GM19023 (cell line): ENCODE results near the gene IFTAP.
"Not testable (repeated sequence)": the region's sequence is repeated elsewhere in the genome, so short reads cannot be mapped to it uniquely, and the experiment has no call there.

ENCODE experiments used
- ATAC-seq: cut with Tn5 transposase; IDR thresholded peaks from one replicate; pipeline ENCODE4 v1.9.1; 2021; ENCODE audit warnings: mild to moderate bottlenecking, moderate library complexity; ENCODE audit not compliant: unreplicated experiment

Gene IFTAP

GRCh38 chr11:36594316-36594989, at the start of gene IFTAP:
Gene IFTAP (plus strand): TSS chr11:36594502. CDS start chr11:36610104, 15,602 bp downstream.
- peak; percentile 67 for ATAC-seq

DNA sequence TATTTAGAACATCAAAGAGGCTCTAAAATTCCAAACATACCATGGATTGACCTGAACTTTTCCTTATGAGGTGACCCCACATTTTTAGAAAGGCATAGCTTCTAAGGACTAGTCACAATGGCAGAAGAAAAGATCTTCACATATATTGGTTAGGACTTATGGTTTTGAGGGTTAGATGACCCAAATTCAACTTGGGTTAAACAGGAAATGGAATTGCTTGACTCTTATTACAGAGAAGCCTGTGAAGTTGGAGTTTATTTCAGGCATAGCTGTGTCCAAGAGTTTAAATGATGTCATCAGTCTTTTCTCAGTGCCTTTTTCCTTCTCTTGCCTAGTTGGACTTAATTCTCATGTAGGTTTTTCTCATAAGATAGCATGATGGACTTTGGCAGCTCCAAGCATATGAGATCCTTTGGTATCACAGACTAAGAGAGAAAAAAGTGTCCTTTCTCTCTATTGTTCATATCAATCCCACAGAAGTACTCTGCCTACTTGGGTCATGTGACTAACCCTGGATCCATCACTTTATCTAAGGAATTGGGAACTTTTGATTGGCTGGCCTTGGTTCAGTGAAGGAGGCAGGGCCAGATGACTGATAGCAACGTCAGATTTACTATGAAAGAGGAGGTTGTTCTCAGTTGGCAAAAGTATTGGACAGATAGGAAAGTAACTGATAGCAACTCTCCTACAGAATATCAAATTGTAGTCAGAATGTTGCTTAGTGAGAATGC, 43.8 kb upstream of the IFTAP start:
- ATAC-seq: no peak

- not testable (repeated sequence) for ATAC-seq
Measured at GRCh38 chr11:36557390-36557789, 36.9 kb upstream of the IFTAP start.

DNA sequence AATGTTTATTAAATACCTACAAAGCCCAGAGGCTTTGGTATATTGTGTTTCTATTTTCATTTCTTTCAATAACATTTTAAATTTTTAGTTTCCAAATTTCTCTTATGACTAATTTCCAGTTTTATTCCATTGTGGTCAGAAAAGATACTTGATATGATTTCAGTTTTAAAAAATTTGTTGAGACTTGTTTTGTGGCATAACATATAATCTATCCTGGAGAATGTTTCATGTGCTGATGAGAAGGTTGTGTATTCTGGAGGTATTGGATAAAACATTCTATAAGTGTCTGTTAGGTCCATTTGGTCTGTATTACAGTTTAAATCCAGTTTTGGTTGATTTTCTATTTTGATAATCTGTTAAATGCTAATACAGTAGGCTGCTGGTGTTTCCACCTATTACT, 36.3 kb upstream of the IFTAP start:
- ATAC-seq: no peak

- ATAC-seq: peak; percentile 86
Measured at GRCh38 chr11:36558571-36559413, 35.5 kb upstream of the IFTAP start.

DNA sequence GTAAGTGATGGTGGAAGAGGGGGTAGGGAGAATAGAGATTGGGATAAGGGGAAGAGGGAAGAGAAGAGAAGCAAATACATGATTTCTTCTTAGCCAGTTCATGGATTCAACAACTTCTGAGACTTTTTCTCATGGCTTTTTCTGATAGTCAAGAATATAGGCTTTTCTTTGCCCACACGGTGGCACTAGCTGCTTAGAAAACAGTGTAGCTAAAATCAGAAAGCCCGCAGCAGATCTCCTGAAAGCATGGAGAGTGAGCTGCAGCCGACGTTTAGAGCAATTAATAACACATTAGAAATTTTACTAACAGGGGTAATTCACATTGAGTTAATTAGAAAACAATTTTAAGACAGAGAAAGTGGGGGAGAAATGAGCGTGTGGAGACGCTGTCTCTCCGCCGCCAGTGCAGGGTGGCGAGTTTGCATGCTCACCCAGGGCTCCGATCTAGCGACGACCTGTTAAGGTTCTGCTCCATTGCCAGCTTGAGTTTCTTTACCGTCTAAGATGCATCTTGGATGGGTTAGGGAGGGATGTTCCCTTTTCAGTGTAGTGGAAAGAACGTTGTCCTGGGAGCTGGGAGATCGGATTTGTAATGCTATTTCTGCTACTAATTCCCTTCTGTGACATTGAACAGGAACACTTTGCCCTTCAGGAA, 29.8 kb upstream of the IFTAP start:
- ATAC-seq: peak; percentile 57

DNA sequence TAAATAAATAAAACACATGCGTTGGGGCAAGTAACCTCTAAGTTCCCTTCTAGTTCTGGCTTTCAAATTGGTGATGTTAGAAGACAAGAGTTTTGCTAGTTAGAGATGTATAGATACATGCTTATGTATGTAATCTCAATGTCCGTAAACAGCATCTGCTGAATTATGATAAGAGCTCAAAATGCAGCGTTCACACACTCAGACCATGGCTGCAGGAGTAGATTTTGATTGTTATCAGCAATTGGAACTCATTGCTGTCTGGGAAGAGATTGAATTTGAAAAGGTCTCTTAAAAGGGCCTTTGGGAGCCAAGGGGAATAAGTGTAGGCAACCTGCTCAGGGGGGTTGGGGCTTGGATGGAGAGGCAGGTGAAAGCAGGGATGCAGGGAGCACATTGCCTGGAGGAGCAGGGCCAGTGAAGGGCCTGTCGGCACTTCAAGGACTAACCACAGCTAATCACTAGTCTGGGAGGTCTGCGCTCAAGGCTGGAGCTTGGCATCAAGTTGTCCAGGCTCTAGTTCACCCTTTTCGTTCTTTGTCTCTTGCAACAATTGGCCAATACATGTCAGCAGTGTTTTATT, 29.2 kb upstream of the IFTAP start:
- no peak for ATAC-seq

GRCh38 chr11:36566407-36567053, 27.8 kb upstream of the IFTAP start:
- ATAC-seq: no peak

DNA sequence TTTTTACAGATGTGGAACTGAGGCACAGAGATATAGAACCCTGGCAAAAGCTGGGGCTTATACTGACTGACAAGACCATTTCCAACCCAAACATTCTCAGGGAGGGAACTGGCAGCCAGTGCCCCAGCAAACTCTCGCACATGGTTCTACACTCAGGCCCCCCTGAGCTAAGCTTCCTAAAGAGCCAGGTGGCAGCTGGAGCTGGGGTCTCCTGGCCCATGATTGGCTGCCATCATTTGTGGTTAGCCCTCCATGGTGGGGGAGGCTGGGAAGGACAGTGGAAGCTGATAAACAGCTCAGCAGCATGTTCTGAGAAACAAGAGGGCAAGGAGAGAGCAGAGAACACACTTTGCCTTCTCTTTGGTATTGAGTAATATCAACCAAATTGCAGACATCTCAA, 26.6 kb upstream of the IFTAP start, which contains the start of gene RAG1:
RAG1 (plus strand) TSS at position 314 of the 400 bp plus-strand sequence. CDS start 5,298 bp downstream, outside the sequence.
- no peak for ATAC-seq

GRCh38 chr11:36569095-36569494, 25.2 kb upstream of the IFTAP start:
- no peak for ATAC-seq

- ATAC-seq: no peak
Measured at GRCh38 chr11:36574486-36574885, 19.8 kb upstream of the IFTAP start.

DNA sequence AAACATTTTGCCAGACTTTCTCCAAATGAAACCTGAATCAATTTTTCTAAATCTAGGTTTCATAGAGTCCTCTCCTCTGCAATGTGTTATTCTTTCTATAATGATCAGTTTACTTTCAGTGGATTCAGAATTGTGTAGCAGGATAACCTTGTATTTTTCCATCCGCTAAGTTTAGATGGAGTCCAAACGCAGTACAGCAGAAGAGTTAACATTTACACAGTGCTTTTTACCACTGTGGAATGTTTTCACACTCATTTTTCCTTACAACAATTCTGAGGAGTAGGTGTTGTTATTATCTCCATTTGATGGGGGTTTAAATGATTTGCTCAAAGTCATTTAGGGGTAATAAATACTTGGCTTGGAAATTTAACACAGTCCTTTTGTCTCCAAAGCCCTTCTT, 16.9 kb upstream of the IFTAP start:
- ATAC-seq: no peak

GRCh38 chr11:36577859-36578258, 16.4 kb upstream of the IFTAP start:
- ATAC-seq: no peak

DNA sequence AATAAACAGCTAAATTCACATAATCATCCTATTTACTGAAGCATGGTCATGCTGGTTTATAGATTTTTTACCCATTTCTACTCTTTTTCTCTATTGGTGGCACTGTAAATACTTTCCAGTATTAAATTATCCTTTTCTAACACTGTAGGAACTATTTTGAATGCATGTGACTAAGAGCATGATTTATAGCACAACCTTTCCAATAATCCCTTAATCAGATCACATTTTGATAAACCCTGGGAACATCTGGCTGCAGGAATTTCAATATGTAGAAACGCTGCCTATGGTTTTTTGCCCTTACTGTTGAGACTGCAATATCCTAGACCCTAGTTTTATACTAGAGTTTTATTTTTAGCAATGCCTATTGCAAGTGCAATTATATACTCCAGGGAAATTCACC, 15.8 kb upstream of the IFTAP start:
- ATAC-seq: no peak

- ATAC-seq: no peak
Measured at GRCh38 chr11:36581536-36581935, 12.8 kb upstream of the IFTAP start.

GRCh38 chr11:36583667-36584066, 10.6 kb upstream of the IFTAP start:
- no peak for ATAC-seq

DNA sequence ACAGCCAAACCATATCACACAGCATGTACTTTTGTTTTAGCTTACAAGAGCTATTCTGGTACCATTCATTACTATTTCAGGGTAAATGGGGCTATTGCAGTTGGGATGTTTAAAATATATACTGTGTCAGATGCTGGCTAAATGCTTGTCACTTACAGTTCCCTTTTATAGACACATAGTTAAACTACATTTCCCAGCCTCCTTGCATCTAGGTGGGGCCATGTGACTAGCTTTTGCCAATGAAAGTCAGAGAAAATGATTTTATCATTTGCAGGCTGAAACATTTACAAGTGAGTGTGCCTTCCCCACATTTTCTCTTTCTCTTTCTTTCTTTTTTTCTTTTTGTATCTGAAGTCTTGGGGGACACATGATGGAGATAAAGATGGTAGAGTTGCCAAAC, 7.8 kb upstream of the IFTAP start:
- ATAC-seq: no peak

GRCh38 chr11:36588099-36588498, 6.2 kb upstream of the IFTAP start:
- ATAC-seq: no peak

DNA sequence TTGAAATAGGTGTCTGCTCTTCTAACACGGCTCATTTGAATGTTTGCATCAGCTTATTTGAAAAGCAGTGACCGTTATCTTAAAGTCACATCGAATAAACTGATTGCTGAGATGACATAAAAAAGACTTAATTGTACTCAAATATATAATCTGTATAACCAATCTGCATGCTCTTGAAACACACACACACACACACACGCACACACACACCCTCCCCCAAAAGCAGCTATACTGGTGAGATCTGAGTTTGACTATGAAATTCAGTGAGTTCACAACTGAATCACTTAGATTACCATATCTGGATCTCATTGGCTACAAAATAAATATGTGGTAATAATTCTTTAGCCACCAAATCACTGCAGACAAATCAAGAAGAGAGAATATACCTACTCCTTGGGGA, 3.8 kb upstream of the IFTAP start:
- ATAC-seq: no peak

DNA sequence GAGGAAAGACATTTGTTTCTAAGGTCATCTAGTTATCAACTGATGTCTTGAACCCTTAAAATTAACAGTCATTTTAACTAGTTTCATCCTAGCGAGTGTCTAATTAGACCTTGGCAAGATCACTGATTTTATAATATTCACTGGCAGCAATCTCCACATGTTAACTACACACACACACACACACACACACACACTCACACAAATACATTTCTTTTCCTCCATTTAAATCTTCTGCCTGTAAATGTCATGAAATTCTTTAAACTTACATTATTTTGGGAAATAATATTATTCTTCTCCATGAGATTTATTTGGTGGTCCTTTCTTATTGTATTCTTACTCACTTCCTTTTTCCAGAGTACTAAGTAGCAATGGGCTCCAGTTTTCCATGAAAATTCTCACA, 2.9 kb upstream of the IFTAP start:
- ATAC-seq: no peak
